ENCODE measurements around the gene TBC1D22A. TPM values are rescaled to one million over a fixed set of nuclear protein-coding genes. Genes with fewer than 3 reads are reported as not detected.

TBC1D22A gene
- total RNA-seq, 2 experiments from 2014 or later, result 38.5 to 41.0 TPM

GRCh38 chr22:46896166-46896565 lies 133.7 kb downstream of the TBC1D22A start:
- H3K36me3 Mint-ChIP-seq (ENCODE audit: low read depth), result peaks cover 25% of the 10 kb centered on the region
- no peak for DNase-seq
- peaks cover 2% of the 10 kb centered on the region for H3K4me1 Mint-ChIP-seq
- no peak overlapping the region for H3K4me3 Mint-ChIP-seq
- CTCF ChIA-PET, result no interaction called here
- H3K27me3 Mint-ChIP-seq, result no peaks in the 10 kb centered on the region
- H3K27ac Mint-ChIP-seq, result no peak overlapping the region
- H3K9me3 Mint-ChIP-seq, result no peaks in the 10 kb centered on the region
- POLR2A ChIA-PET, result no interaction called here

GRCh38 chr22:46896568-46897245 lies 134.3 kb downstream of the TBC1D22A start:
- H3K4me3 Mint-ChIP-seq, result no peak overlapping the region
- DNase-seq, result no peak
- H3K36me3 Mint-ChIP-seq (ENCODE audit: low read depth), result peaks cover 25% of the 10 kb centered on the region
- POLR2A ChIA-PET, result no interaction called here
- H3K27me3 Mint-ChIP-seq, result no peaks in the 10 kb centered on the region
- H3K9me3 Mint-ChIP-seq, result no peaks in the 10 kb centered on the region
- peaks cover 2% of the 10 kb centered on the region for H3K4me1 Mint-ChIP-seq
- CTCF ChIA-PET, result no interaction called here
- no peak overlapping the region for H3K27ac Mint-ChIP-seq

- no peak overlapping the region for H3K27ac Mint-ChIP-seq
- no peaks in the 10 kb centered on the region for H3K9me3 Mint-ChIP-seq
- CTCF ChIA-PET, result no interaction called here
- no peak overlapping the region for H3K4me3 Mint-ChIP-seq
- POLR2A ChIA-PET, result no interaction called here
- H3K36me3 Mint-ChIP-seq (ENCODE audit: low read depth), result peaks cover 25% of the 10 kb centered on the region
- H3K27me3 Mint-ChIP-seq, result no peaks in the 10 kb centered on the region
- H3K4me1 Mint-ChIP-seq, result peaks cover 2% of the 10 kb centered on the region
- DNase-seq, result no peak
Observed at GRCh38 chr22:46897246-46897623, 134.8 kb downstream of the TBC1D22A start.

- H3K27ac Mint-ChIP-seq, result no peak overlapping the region
- no peaks in the 10 kb centered on the region for H3K27me3 Mint-ChIP-seq
- CTCF ChIA-PET, result no interaction called here
Observed at GRCh38 chr22:46900549-46900948, 138.1 kb downstream of the TBC1D22A start.

GRCh38 chr22:46902436-46902835 lies 140.0 kb downstream of the TBC1D22A start:
- Mint-ChIP-seq H3K27ac (no peak overlapping the region), H3K4me1 (no peaks in the 10 kb centered on the region), H3K9me3 (no peaks in the 10 kb centered on the region), H3K36me3 (ENCODE audit: low read depth) (no peaks in the 10 kb centered on the region), H3K27me3 (no peaks in the 10 kb centered on the region), H3K4me3 (no peak overlapping the region)
- POLR2A ChIA-PET, result no interaction called here
- DNase-seq, result no peak
- CTCF ChIA-PET, result no interaction called here

More at GRCh38 chr22:46900549-46900948, 138.1 kb downstream of the TBC1D22A start:
- Mint-ChIP-seq H3K4me1 (peaks cover 2% of the 10 kb centered on the region), H3K9me3 (no peaks in the 10 kb centered on the region), H3K36me3 (ENCODE audit: low read depth) (peaks cover 14% of the 10 kb centered on the region), H3K4me3 (no peak overlapping the region)
- POLR2A ChIA-PET, result no interaction called here
- no peak for DNase-seq

- Mint-ChIP-seq H3K4me3 (no peak overlapping the region), H3K4me1 (no peaks in the 10 kb centered on the region), H3K9me3 (no peaks in the 10 kb centered on the region), H3K36me3 (ENCODE audit: low read depth) (no peaks in the 10 kb centered on the region), H3K27ac (no peak overlapping the region), H3K27me3 (no peaks in the 10 kb centered on the region)
- ChIA-PET POLR2A (no interaction called here), CTCF (no interaction called here)
- DNase-seq, result no peak
Observed at GRCh38 chr22:46902998-46903916, 140.8 kb downstream of the TBC1D22A start.

GRCh38 chr22:46905415-46905814 lies 143.0 kb downstream of the TBC1D22A start:
- ChIA-PET POLR2A (no interaction called here), CTCF (no interaction called here)
- Mint-ChIP-seq H3K36me3 (ENCODE audit: low read depth) (no peaks in the 10 kb centered on the region), H3K4me1 (no peaks in the 10 kb centered on the region), H3K4me3 (no peak overlapping the region), H3K27me3 (no peaks in the 10 kb centered on the region), H3K27ac (no peak overlapping the region), H3K9me3 (no peaks in the 10 kb centered on the region)
- no peak for DNase-seq

GRCh38 chr22:46905834-46906233 lies 143.4 kb downstream of the TBC1D22A start:
- no peak overlapping the region for H3K27ac Mint-ChIP-seq

GRCh38 chr22:46906326-46907045 lies 144.0 kb downstream of the TBC1D22A start:
- Mint-ChIP-seq H3K27me3 (no peaks in the 10 kb centered on the region), H3K4me1 (no peaks in the 10 kb centered on the region), H3K27ac (no peak overlapping the region), H3K9me3 (no peaks in the 10 kb centered on the region), H3K4me3 (no peak overlapping the region), H3K36me3 (ENCODE audit: low read depth) (no peaks in the 10 kb centered on the region)
- ChIA-PET POLR2A (no interaction called here), CTCF (no interaction called here)
- no peak for DNase-seq

More at GRCh38 chr22:46905834-46906233, 143.4 kb downstream of the TBC1D22A start:
- ChIA-PET CTCF (no interaction called here), POLR2A (no interaction called here)
- no peaks in the 10 kb centered on the region for H3K9me3 Mint-ChIP-seq
- DNase-seq, result no peak
- H3K27me3 Mint-ChIP-seq, result no peaks in the 10 kb centered on the region
- H3K36me3 Mint-ChIP-seq (ENCODE audit: low read depth), result no peaks in the 10 kb centered on the region
- no peaks in the 10 kb centered on the region for H3K4me1 Mint-ChIP-seq
- H3K4me3 Mint-ChIP-seq, result no peak overlapping the region

GRCh38 chr22:46907241-46908215 lies 145.1 kb downstream of the TBC1D22A start:
- POLR2A ChIA-PET, result no interaction called here
- no peak overlapping the region for H3K4me3 Mint-ChIP-seq
- H3K4me1 Mint-ChIP-seq, result no peaks in the 10 kb centered on the region
- H3K36me3 Mint-ChIP-seq (ENCODE audit: low read depth), result no peaks in the 10 kb centered on the region
- H3K27me3 Mint-ChIP-seq, result no peaks in the 10 kb centered on the region
- CTCF ChIA-PET, result no interaction called here
- H3K27ac Mint-ChIP-seq, result no peak overlapping the region
- DNase-seq, result no peak
- no peaks in the 10 kb centered on the region for H3K9me3 Mint-ChIP-seq

GRCh38 chr22:46908641-46909107 lies 146.2 kb downstream of the TBC1D22A start:
- Mint-ChIP-seq H3K36me3 (ENCODE audit: low read depth) (peaks cover 8% of the 10 kb centered on the region), H3K9me3 (no peaks in the 10 kb centered on the region), H3K27ac (no peak overlapping the region), H3K4me1 (no peaks in the 10 kb centered on the region), H3K4me3 (no peak overlapping the region), H3K27me3 (no peaks in the 10 kb centered on the region)
- CTCF ChIA-PET, result no interaction called here
- POLR2A ChIA-PET, result no interaction called here
- no peak for DNase-seq

GRCh38 chr22:46909237-46910030 lies 147.0 kb downstream of the TBC1D22A start:
- Mint-ChIP-seq H3K27me3 (no peaks in the 10 kb centered on the region), H3K36me3 (ENCODE audit: low read depth) (peaks cover 11% of the 10 kb centered on the region), H3K9me3 (no peaks in the 10 kb centered on the region), H3K27ac (no peak overlapping the region), H3K4me3 (no peak overlapping the region), H3K4me1 (no peaks in the 10 kb centered on the region)
- no peak for DNase-seq
- POLR2A ChIA-PET, result no interaction called here
- CTCF ChIA-PET, result no interaction called here
